RPMI8226 (cell line): ENCODE data around the gene WDR88.
"Not testable (repeated sequence)": the region's sequence is repeated elsewhere in the genome, so short reads cannot be mapped to it uniquely, and the experiment has no call there.

Experiments
- DNase-seq: peaks from one replicate; pipeline ENCODE4 v3.0.0-alpha.2; 2015

Gene WDR88

GRCh38 chr19:33132021-33132420 is at the start of gene WDR88:
WDR88 (plus strand) TSS chr19:33132114; CDS start chr19:33132170, 56 bp downstream.
- no peak for DNase-seq

- no peak for DNase-seq
Measured at GRCh38 chr19:33085570-33086128, 46.3 kb upstream of the WDR88 start.

- no peak for DNase-seq
Measured at GRCh38 chr19:33086955-33087354, 45.0 kb upstream of the WDR88 start.

- no peak for DNase-seq
Measured at GRCh38 chr19:33089010-33089409, 42.9 kb upstream of the WDR88 start.

- no peak for DNase-seq
Measured at GRCh38 chr19:33090179-33090578, 41.7 kb upstream of the WDR88 start.

GRCh38 chr19:33093420-33094210 is 38.3 kb upstream of the WDR88 start:
- DNase-seq = no peak

- no peak for DNase-seq
Measured at GRCh38 chr19:33094436-33095067, 37.4 kb upstream of the WDR88 start.

GRCh38 chr19:33096005-33096404 is 35.9 kb upstream of the WDR88 start:
- DNase-seq = no peak

- no peak for DNase-seq
Measured at GRCh38 chr19:33098055-33098534, 33.8 kb upstream of the WDR88 start.

GRCh38 chr19:33100894-33101644 is 30.8 kb upstream of the WDR88 start:
- DNase-seq = no peak

- DNase-seq = no peak
Measured at GRCh38 chr19:33102893-33103292, 29.0 kb upstream of the WDR88 start.

- DNase-seq = no peak
Measured at GRCh38 chr19:33108161-33108560, 23.8 kb upstream of the WDR88 start.

GRCh38 chr19:33110137-33110910 is 21.6 kb upstream of the WDR88 start:
- DNase-seq = no peak

GRCh38 chr19:33111587-33111986 is 20.3 kb upstream of the WDR88 start:
- DNase-seq = no peak

- no peak for DNase-seq
Measured at GRCh38 chr19:33114312-33114711, 17.6 kb upstream of the WDR88 start.

GRCh38 chr19:33117501-33117900 is 14.4 kb upstream of the WDR88 start:
- DNase-seq = no peak

- DNase-seq = no peak
Measured at GRCh38 chr19:33118643-33119042, 13.3 kb upstream of the WDR88 start.

- no peak for DNase-seq
Measured at GRCh38 chr19:33124207-33125098, 7.5 kb upstream of the WDR88 start.

GRCh38 chr19:33125929-33126388 is 6.0 kb upstream of the WDR88 start:
- peak; percentile 50 for DNase-seq

GRCh38 chr19:33126712-33127111 is 5.2 kb upstream of the WDR88 start:
- not testable (repeated sequence) for DNase-seq

GRCh38 chr19:33129901-33130300 is 2.0 kb upstream of the WDR88 start:
- DNase-seq = no peak
